Aorta (tissue), 5 donors: Measurements from ENCODE around the gene SEC24C. TPM values are rescaled to one million over a fixed set of nuclear protein-coding genes. Genes with fewer than 3 reads are reported as not detected.
"Not testable (repeated sequence)": the region's sequence is repeated elsewhere in the genome, so short reads cannot be mapped to it uniquely, and the experiment has no call there.

ENCODE experiments used
- ATAC-seq: fragments of 200-7000 bp; cut with Tn5 transposase; one replicate; pipeline ENCODE4 v1.9.1; 2022; ENCODE audit warnings: moderate library complexity; ENCODE audit not compliant: low FRiP score
- DNase-seq, 2 donors: peaks; one replicate each; pipeline ENCODE4 v3.0.0-alpha.2; 2020
- H3K27ac ChIP-seq, 2 donors: one replicate each; pipeline ENCODE4 v1.5.1; 2013; ENCODE audit warnings: low read length in 2 of 2, mild to moderate bottlenecking in 2 of 2, moderate library complexity in 2 of 2, control low read depth in 1 of 2, inconsistent platforms in 1 of 2, low read depth in 1 of 2
- H3K27me3 ChIP-seq, 2 donors: one replicate each; pipeline ENCODE4 v1.6.1; 2013; ENCODE audit warnings: control low read depth in 1 of 2, low read length in 1 of 2, mild to moderate bottlenecking in 1 of 2, moderate library complexity in 1 of 2; ENCODE audit not compliant: insufficient read depth in 2 of 2, control insufficient read depth in 1 of 2
- H3K36me3 ChIP-seq, 2 donors: one replicate each; pipeline ENCODE4 v1.6.1; 2013; ENCODE audit warnings: control low read depth in 1 of 2, low read length in 1 of 2, mild to moderate bottlenecking in 1 of 2; ENCODE audit not compliant: insufficient read depth in 2 of 2, control insufficient read depth in 1 of 2
- H3K4me1 ChIP-seq, 2 donors: one replicate each; pipeline ENCODE4 v1.6.1; 2013; ENCODE audit warnings: low read length in 2 of 2, control low read depth in 1 of 2, mild to moderate bottlenecking in 1 of 2, moderate library complexity in 1 of 2; ENCODE audit not compliant: insufficient read depth in 2 of 2, control insufficient read depth in 1 of 2
- H3K4me3 ChIP-seq, 2 donors: one replicate each; pipeline ENCODE4 v1.5.1; 2013; ENCODE audit warnings: low read length in 2 of 2, control low read depth in 1 of 2, mild to moderate bottlenecking in 1 of 2
- H3K9me3 ChIP-seq: one replicate; pipeline ENCODE4 v1.6.1; 2013; ENCODE audit warnings: mild to moderate bottlenecking, low read length; ENCODE audit not compliant: control insufficient read depth
- WGBS, 2 donors: extraction: QIAGEN DNeasy Blood & Tissue Kit; methylation state at CpG; one replicate each; pipeline ENCODE4 v1.1.7; 2013; 5-methylcytosine and 5-hydroxymethylcytosine counted together
- intact Hi-C, 2 donors: fragments of 100-400 bp; cut with DNase I; formaldehyde crosslinking; loops; one replicate each; pipeline versions ENCODE4 v1.14.2 to v1.15.0; 2022
- polyA plus RNA-seq, 2 donors: library from polyadenylated mRNA; stranded (reverse); fragments of 200-250 nt; gene quantifications; one replicate each; pipeline ENCODE4 v1.2.3, GENCODE V29; 2013
- total RNA-seq, 2 donors: library from RNA; stranded (reverse); fragmentation: NEBNext Ultra II Directional; extraction: Animal tissue kit (Norgen Biotek cat#: 25700); gene quantifications; one replicate each; pipeline ENCODE4 v1.2.1, GENCODE V29; 2021
- donor health status: healthy with polysubstance abuse.
- donor health status: Bipolar disorder and iron deficiency.
- donor health status: DM: no; HTN: no; CAD: no.
- donor health status: DM: no; HTN: no; CAD: no.
- donor health status: DM: yes; HTN: yes; CAD: no.

The SEC24C gene
- total and polyA plus RNA-seq, 4 donors: 13.5 to 69.3 (median 55.4) TPM

DNA sequence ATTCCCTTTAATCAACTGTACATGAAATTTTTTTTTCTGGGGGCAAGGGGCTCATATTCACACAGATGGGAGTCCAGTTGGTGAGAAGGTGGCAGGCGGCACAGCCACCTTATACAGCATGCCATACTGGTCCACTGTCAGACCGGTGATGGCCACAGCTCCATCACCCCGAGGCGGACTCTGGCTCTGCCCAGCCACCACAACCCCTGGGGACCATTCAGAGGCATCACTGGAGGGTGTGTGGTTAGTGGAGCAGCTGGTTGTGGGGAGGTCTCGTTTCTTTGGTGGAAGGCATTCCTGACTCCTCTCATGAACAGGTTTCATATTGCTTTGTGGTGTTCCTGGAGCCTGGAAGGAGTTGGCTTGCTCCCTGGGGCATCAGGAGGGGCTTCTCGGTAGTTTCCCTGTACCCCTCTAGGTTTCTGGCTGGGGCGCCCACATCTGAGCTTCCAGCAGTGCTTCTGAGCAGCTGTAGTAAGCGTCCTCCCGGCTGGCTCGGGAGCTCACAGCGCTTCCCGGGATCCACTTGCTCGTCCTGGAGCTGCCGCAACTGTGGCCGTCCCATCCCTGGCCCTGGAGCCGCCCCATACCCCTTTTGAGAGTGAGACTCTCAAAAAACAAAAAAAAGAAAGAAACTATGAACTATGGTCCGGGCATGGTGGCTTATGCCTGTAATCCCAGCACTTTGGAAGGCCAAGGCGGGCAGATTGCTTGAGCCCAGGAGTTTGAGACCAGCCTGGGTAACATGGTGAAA is 3.5 kb upstream of the SEC24C start:
- H3K4me1 ChIP-seq, H3K27ac ChIP-seq, H3K36me3 ChIP-seq, H3K4me3 ChIP-seq, H3K27me3 ChIP-seq, DNase-seq, intact Hi-C loops, H3K9me3 ChIP-seq, ATAC-seq: not testable (repeated sequence)
- WGBS, 2 donors: 91% methylated on average over 18 of the region's 18 CpGs

GRCh38 chr10:73742454-73742734 is 1.8 kb upstream of the SEC24C start:
- no peak for ATAC-seq
- H3K4me1 ChIP-seq: peaks cover 0 to 11% of the 10 kb centered on the region in 2 donors
- no peaks in the 10 kb centered on the region for H3K27me3 ChIP-seq
- no peaks in the 10 kb centered on the region for H3K9me3 ChIP-seq
- H3K4me3 ChIP-seq: no peak overlapping the region
- no peak overlapping the region for H3K27ac ChIP-seq
- intact Hi-C loops: no loop called here
- WGBS, 2 donors: 92 to 96% methylated on average over 5 of the region's 5 CpGs
- no peak for DNase-seq
- H3K36me3 ChIP-seq: no peaks in the 10 kb centered on the region

- H3K36me3 ChIP-seq: no peaks in the 10 kb centered on the region
- peak overlapping the region; percentile 97 to 100 for H3K27ac ChIP-seq
- ATAC-seq (no peak), DNase-seq (no peak)
- intact Hi-C loops: no loop called here
- H3K4me3 ChIP-seq: peak overlapping the region; percentile 80 to 84
- H3K27me3 ChIP-seq: no peaks in the 10 kb centered on the region
- 34 to 35% methylated on average over 6 of the region's 6 CpGs for WGBS, 2 donors
- H3K4me1 ChIP-seq: peaks cover 0 to 11% of the 10 kb centered on the region in 2 donors
- no peaks in the 10 kb centered on the region for H3K9me3 ChIP-seq
Observed at GRCh38 chr10:73743327-73743904, 756 bp upstream of the SEC24C start.

- Histone ChIP-seq H3K27ac (peak overlapping the region; percentile 49 to 97), H3K4me1 (peaks cover 0 to 11% of the 10 kb centered on the region in 2 donors), H3K27me3 (no peaks in the 10 kb centered on the region), H3K4me3 (peak overlapping the region; percentile 86 to 95), H3K9me3 (no peaks in the 10 kb centered on the region), H3K36me3 (peaks cover 0 to 2% of the 10 kb centered on the region in 2 donors)
- WGBS, 2 donors: 0 to 1% methylated on average over 10 of the region's 10 CpGs
- peak; percentile 78 to 86 for DNase-seq
- peak; percentile 41 for ATAC-seq
- intact Hi-C loops: no loop called here
Observed at GRCh38 chr10:73744664-73744975, 448 bp downstream of the SEC24C start.

- WGBS, 2 donors: 73 to 84% methylated on average over 2 of the region's 2 CpGs
- no peaks in the 10 kb centered on the region for H3K9me3 ChIP-seq
- no peak for ATAC-seq
- DNase-seq: no peak
- H3K36me3 ChIP-seq: peaks cover 0 to 6% of the 10 kb centered on the region in 2 donors
- H3K27me3 ChIP-seq: no peaks in the 10 kb centered on the region
- H3K4me1 ChIP-seq: peaks cover 0 to 11% of the 10 kb centered on the region in 2 donors
- intact Hi-C loops: no loop called here
- no peak overlapping the region for H3K27ac ChIP-seq
- H3K4me3 ChIP-seq: no peak overlapping the region
Observed at GRCh38 chr10:73746721-73747120, 2.5 kb downstream of the SEC24C start.

GRCh38 chr10:73750819-73751218 is 6.6 kb downstream of the SEC24C start:
- intact Hi-C loops: no loop called here
- H3K4me1 ChIP-seq: peaks cover 0 to 8% of the 10 kb centered on the region in 2 donors
- 85 to 90% methylated on average over 1 of the region's 1 CpG for whole genome bisulfite sequencing, 2 donors

DNA sequence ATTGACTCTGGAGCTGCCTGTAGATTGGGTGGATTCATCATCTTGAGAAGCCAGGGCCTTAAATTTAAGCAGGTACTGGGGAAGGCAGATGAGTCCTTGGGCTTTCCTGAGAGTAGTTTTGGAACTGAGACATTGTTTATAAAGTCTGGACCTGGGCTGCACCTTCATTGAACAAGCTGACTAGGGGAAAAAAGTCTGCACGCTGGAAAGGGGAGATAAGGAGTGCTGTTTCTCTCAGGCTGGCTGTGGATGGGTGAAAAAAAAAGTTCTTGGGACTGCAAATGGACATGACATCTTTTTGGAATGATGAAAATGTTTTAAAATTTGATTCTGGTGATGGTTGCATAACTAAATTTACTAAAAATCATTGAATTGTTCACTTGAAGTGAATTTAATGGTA is 12.0 kb downstream of the SEC24C start:
- Histone ChIP-seq H3K9me3 (no peaks in the 10 kb centered on the region), H3K36me3 (peaks cover 10 to 13% of the 10 kb centered on the region in 2 donors), H3K27ac (no peak overlapping the region), H3K27me3 (no peaks in the 10 kb centered on the region), H3K4me3 (no peak overlapping the region), H3K4me1 (no peaks in the 10 kb centered on the region)
- WGBS, 2 donors: 29 to 31% methylated on average over 1 of the region's 1 CpG
- DNase-seq (no peak), ATAC-seq (no peak)
- intact Hi-C loops: no loop called here

More at GRCh38 chr10:73750819-73751218, 6.6 kb downstream of the SEC24C start:
- no peak for DNase-seq
- no peaks in the 10 kb centered on the region for H3K27me3 ChIP-seq
- peaks cover 7 to 13% of the 10 kb centered on the region in 2 donors for H3K36me3 ChIP-seq
- no peak for ATAC-seq
- H3K9me3 ChIP-seq: no peaks in the 10 kb centered on the region
- no peak overlapping the region for H3K27ac ChIP-seq
- no peak overlapping the region for H3K4me3 ChIP-seq

DNA sequence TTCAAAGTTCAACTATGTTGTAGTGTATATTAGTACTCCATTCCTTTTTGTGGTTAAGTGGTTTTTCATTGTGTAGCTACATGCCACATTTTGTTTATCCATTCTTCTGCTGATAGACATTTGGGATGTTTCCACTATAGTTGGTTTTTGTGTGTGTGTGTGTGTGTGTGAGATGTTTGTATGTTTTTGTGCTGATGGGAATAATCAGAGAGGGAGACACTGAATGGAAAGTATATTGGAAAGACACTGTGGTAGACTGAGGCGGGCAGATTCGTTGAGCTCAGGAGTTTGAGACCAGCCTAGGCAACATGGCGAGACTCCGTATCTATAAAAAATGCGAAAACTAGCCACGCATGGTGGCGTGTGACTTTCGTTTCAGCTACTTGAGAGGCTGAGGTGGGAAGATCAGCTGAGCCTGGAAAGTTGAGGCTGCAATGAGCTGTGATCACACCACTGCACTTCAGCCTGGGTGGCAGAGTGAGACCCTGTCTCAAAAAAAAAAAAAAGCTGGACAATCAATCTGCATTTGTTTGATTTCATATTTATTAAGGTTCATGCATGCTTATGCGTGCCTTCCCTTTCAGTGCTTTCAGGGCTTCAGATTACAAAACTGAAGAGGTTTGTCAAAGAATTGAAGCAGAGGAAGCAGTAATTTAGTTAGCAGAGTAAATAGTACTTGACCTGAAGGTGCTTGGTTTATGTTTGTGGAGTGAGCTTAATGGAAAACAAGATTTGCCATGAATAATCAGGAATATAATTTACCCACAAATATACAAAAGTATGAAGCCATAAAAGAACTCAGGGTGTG is 14.7 kb downstream of the SEC24C start:
- ATAC-seq (no peak), DNase-seq (no peak)
- Histone ChIP-seq H3K9me3 (no peaks in the 10 kb centered on the region), H3K27me3 (no peaks in the 10 kb centered on the region), H3K4me1 (no peaks in the 10 kb centered on the region), H3K27ac (no peak overlapping the region), H3K4me3 (no peak overlapping the region), H3K36me3 (peaks cover 21% of the 10 kb centered on the region in 2 donors)
- 83% methylated on average over 9 of the region's 9 CpGs for WGBS, 2 donors
- intact Hi-C loops: no loop called here
